ENCODE measurements around the gene MACROH2A1. TPM values are rescaled to one million over a fixed set of nuclear protein-coding genes. Genes with fewer than 3 reads are reported as not detected.

The MACROH2A1 gene
- total RNA-seq: 315 and 317 TPM in 2 replicates

DNA sequence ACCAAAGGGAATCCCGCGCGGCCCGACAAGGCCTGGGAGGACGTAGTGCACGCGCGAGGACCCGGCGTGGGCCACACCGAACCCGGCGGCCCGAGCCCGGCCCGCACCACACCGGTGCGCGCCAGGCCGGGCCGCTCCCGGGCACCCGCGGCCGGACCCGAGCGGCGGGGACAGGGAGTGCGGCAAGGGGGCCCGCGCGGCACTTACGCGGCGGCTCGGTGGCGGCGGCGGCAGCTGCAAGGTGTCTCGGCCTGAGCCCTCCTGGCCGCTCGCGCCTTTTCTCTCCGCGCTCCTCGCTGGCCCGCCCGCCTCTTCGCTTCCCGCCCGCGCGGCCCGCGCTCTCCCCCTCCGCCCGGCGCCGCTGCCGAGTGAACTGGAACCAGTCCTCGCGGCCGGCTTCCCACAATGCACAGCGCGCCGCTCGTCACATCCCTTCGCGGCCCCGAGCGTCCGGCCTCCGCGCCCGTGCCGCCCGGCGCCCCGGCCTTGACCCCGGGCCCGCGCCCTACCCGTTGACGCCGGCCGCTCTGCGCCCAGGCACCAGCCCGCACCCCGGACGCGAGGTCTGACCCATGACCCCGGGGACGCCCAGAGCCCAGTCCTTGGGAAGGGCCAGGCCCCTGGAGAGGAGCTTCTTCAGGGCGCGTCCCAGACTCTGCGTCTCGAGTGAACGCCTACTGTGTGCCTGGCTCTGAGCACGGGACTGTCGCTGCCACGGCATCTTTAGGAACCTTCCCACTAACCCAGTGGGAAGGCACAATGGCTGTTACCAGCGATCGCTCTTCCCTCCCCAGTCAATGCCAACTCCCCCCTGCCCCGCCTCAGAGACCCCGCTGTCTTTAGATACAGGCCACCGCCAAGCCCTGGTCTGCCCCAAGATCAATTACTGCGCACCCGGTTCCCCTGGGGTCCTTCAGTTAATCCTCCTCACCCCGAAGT lies at the start of gene MACROH2A1:
MACROH2A1 (minus strand) TSS at position 377 of the 939 bp plus-strand sequence. CDS start 10,138 bp downstream, outside the sequence.
- intact Hi-C loops (cut with micrococcal nuclease): loop anchor here (1.0 to 5.0 kb wide), 4 partner anchors 22 to 1032 kb away; partner anchors contain the start of gene CDKL3
- Mint-ChIP-seq H3K36me3 (ENCODE audit: low read depth) (peaks cover 15% of the 10 kb centered on the region), H3K9me3 (no peaks in the 10 kb centered on the region), H3K27me3 (ENCODE audit: insufficient read depth) (peaks cover 8% of the 10 kb centered on the region), H3K4me3 (peak within 1 kb of the TSS; percentile 95), H3K27ac (peak within 1 kb of the TSS; percentile 96), H3K4me1 (ENCODE audit: low read depth) (peaks cover 50% of the 10 kb centered on the region)
- DNase-seq (ENCODE audit: low spot score): peak; percentile 81

DNA sequence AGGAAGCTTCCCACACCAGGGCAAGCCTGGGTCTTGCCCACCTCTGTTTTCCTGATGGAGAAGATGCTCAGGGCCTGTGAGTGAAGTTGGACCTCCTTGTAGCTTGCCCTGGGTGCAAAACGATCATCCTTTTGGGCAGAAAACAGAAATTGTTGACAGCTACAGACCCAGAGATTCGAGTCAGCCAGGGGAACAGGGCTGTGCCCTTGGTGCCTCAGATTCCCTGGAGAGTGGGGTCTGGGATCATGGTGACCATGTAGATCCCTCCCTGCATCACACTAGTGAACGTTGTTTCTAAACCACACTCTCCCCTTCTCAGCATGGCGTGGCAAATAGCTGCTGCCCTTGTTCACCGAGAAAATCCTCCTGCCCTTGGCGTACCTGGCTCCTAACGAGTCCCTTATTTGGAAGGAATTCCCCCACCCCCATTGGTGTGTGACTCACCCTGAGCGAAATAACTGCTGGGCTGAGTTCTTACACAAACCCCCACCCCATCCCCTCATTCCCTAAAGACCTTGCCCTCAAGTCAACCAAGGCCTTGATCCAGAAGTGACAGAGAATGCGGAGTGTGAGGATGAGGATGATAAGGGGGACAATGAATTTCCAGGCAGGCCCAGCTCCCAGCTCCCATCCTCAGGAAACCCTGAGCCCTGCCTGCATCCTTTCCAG lies 49.2 kb upstream of the MACROH2A1 start:
- Mint-ChIP-seq H3K36me3 (ENCODE audit: low read depth) (no peaks in the 10 kb centered on the region), H3K9me3 (no peaks in the 10 kb centered on the region), H3K4me1 (ENCODE audit: low read depth) (no peaks in the 10 kb centered on the region), H3K27ac (no peak overlapping the region), H3K4me3 (no peak overlapping the region), H3K27me3 (ENCODE audit: insufficient read depth) (peaks cover 2% of the 10 kb centered on the region)
- intact Hi-C loops (cut with micrococcal nuclease): no loop called here
- DNase-seq (ENCODE audit: low spot score): no peak

- Mint-ChIP-seq H3K4me3 (no peak within 1 kb of the TSS), H3K9me3 (no peaks in the 10 kb centered on the region), H3K27ac (no peak within 1 kb of the TSS), H3K27me3 (ENCODE audit: insufficient read depth) (peaks cover 2% of the 10 kb centered on the region), H3K36me3 (ENCODE audit: low read depth) (no peaks in the 10 kb centered on the region), H3K4me1 (ENCODE audit: low read depth) (no peaks in the 10 kb centered on the region)
- intact Hi-C loops (cut with micrococcal nuclease): no loop called here
- no peak for DNase-seq (ENCODE audit: low spot score)
Measured at GRCh38 chr5:135447298-135447929, 48.4 kb upstream of the MACROH2A1 start, which contains the start of gene DCANP1. Gene DCANP1 (minus strand): TSS chr5:135447348. CDS start chr5:135447108, 240 bp downstream.

DNA sequence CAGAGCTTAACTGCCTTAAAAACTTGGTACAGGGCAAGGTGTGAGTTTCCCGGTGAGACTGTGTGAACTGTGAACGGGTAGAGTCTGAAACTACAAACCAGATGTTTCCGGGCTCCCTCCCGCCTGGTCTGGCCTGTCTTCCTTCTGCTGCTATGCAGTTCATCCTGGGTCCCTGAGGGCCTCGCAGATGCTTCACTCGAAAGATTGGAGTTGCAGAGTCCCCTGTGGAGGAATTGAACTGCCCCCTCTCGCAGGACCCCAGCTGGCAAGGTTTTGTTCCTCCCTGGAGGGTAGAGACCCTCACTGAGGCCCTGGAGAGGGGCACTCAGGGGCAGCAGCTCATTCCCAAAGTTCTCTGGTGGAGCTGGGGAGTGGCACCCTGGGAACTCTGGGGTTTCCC lies 47.6 kb upstream of the MACROH2A1 start:
- Mint-ChIP-seq H3K27me3 (ENCODE audit: insufficient read depth) (peaks cover 2% of the 10 kb centered on the region), H3K4me3 (no peak overlapping the region), H3K4me1 (ENCODE audit: low read depth) (no peaks in the 10 kb centered on the region), H3K27ac (no peak overlapping the region), H3K9me3 (no peaks in the 10 kb centered on the region), H3K36me3 (ENCODE audit: low read depth) (no peaks in the 10 kb centered on the region)
- no peak for DNase-seq (ENCODE audit: low spot score)
- intact Hi-C loops (cut with micrococcal nuclease): no loop called here

- no peak overlapping the region for H3K27ac Mint-ChIP-seq
- no peaks in the 10 kb centered on the region for H3K9me3 Mint-ChIP-seq
- intact Hi-C loops (cut with micrococcal nuclease): no loop called here
- H3K4me1 Mint-ChIP-seq (ENCODE audit: low read depth): no peaks in the 10 kb centered on the region
- H3K4me3 Mint-ChIP-seq: no peak overlapping the region
- H3K27me3 Mint-ChIP-seq (ENCODE audit: insufficient read depth): peaks cover 2% of the 10 kb centered on the region
- no peak for DNase-seq (ENCODE audit: low spot score)
- H3K36me3 Mint-ChIP-seq (ENCODE audit: low read depth): no peaks in the 10 kb centered on the region
Measured at GRCh38 chr5:135446206-135446605, 47.2 kb upstream of the MACROH2A1 start.

DNA sequence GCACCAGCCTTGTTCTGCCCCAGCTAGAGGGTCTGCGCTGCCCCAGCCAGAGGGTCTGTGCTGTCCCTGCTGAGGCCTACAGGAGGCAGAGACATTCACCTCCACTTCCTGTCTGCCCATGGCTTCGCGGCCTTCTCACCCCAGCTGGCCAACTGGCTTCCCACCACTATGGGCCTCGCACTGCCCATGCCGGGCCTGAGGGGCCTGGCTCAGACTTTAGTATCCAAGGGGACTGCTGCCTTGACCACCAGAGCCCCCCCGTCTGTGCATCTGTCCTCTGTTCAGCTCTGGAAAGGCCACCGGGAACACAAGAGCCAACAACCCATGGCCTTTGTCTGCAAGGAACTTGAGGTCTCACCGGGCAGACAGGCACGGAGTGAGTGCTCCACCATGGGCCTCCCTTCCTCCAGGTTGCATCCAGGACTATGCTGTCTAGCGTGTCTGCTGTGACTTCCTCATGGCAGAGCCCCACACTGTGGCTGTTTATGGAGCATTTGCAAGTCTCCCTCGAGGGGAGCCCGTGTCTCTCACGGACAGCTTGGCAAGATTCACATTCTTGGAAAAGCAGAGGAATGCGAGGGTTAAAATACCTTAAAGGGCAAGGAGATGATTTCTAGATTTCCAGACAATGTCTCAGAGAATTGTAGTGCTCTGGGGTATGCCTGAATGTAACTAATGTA lies 46.4 kb upstream of the MACROH2A1 start:
- no peak for DNase-seq (ENCODE audit: low spot score)
- no peaks in the 10 kb centered on the region for H3K9me3 Mint-ChIP-seq
- H3K4me1 Mint-ChIP-seq (ENCODE audit: low read depth): no peaks in the 10 kb centered on the region
- peaks cover 2% of the 10 kb centered on the region for H3K27me3 Mint-ChIP-seq (ENCODE audit: insufficient read depth)
- H3K36me3 Mint-ChIP-seq (ENCODE audit: low read depth): no peaks in the 10 kb centered on the region
- intact Hi-C loops (cut with micrococcal nuclease): no loop called here
- H3K27ac Mint-ChIP-seq: no peak overlapping the region
- no peak overlapping the region for H3K4me3 Mint-ChIP-seq

DNA sequence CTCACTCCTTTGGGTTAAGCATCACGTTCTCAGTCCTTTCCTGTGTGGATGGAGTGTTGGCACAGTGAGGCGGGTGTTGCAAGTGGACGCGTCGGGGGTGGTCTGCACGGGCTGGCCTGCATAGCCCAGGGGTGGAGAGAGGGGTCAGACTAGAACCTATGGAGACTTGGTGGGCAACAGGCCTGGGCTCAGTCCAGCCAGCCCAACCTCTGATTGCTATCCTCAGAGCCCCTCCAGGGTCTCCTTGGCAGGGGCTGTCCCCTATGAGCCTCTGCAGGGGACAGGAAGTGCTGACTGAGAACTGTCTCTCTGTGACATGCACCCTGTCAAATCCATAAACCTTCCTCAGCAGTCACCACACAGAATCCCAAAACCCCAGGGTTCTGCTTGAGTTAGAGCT lies 45.9 kb upstream of the MACROH2A1 start:
- Mint-ChIP-seq H3K27me3 (ENCODE audit: insufficient read depth) (peaks cover 2% of the 10 kb centered on the region), H3K27ac (no peak overlapping the region), H3K36me3 (ENCODE audit: low read depth) (no peaks in the 10 kb centered on the region), H3K9me3 (no peaks in the 10 kb centered on the region), H3K4me1 (ENCODE audit: low read depth) (no peaks in the 10 kb centered on the region), H3K4me3 (no peak overlapping the region)
- DNase-seq (ENCODE audit: low spot score): no peak
- intact Hi-C loops (cut with micrococcal nuclease): no loop called here

GRCh38 chr5:135444360-135444759 lies 45.3 kb upstream of the MACROH2A1 start:
- peaks cover 2% of the 10 kb centered on the region for H3K27me3 Mint-ChIP-seq (ENCODE audit: insufficient read depth)
- H3K36me3 Mint-ChIP-seq (ENCODE audit: low read depth): no peaks in the 10 kb centered on the region
- no peak overlapping the region for H3K27ac Mint-ChIP-seq
- no peaks in the 10 kb centered on the region for H3K9me3 Mint-ChIP-seq
- DNase-seq (ENCODE audit: low spot score): no peak
- H3K4me1 Mint-ChIP-seq (ENCODE audit: low read depth): no peaks in the 10 kb centered on the region
- no peak overlapping the region for H3K4me3 Mint-ChIP-seq
- intact Hi-C loops (cut with micrococcal nuclease): no loop called here

DNA sequence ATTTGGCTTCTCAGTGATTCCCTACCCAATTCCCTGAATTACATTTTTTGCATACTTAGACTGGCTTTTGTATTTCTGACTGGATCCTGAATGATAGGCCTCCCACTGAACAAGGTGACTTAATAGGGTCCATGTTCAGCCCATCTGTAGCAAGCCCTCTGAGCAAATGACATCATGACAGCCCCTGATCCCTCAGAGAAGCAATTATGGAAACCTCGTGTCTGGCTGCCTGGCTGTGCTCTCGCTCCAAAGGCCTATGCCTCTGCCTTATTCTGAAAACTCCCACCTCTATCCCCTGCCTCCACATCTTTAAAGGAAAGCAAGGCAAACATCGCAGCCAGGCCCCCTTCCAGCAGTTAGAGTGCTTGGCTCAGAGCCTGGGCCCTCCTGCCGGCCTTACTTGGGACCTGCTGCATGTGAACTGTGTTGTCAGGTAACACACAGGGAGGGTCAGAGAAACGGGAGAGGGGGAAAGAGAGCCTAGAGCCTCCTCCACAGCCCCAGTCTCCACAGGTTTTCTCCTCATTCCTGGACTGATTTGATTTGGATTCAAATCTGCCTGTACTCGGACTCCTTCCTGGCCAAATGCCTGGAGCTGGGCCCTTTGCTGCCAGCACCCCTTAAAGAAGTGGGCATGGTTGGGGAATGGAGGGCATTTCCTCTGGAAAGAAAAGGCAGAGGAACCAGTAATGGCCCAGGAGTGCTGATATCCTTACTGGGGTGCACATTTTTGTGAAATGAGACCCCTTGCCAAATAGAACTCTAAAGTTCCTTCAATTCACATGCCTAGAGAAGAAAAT lies 44.3 kb upstream of the MACROH2A1 start:
- no peak for DNase-seq (ENCODE audit: low spot score)
- Mint-ChIP-seq H3K36me3 (ENCODE audit: low read depth) (no peaks in the 10 kb centered on the region), H3K9me3 (no peaks in the 10 kb centered on the region), H3K27ac (no peak overlapping the region), H3K4me3 (no peak overlapping the region), H3K27me3 (ENCODE audit: insufficient read depth) (peaks cover 2% of the 10 kb centered on the region), H3K4me1 (ENCODE audit: low read depth) (no peaks in the 10 kb centered on the region)
- intact Hi-C loops (cut with micrococcal nuclease): no loop called here

DNA sequence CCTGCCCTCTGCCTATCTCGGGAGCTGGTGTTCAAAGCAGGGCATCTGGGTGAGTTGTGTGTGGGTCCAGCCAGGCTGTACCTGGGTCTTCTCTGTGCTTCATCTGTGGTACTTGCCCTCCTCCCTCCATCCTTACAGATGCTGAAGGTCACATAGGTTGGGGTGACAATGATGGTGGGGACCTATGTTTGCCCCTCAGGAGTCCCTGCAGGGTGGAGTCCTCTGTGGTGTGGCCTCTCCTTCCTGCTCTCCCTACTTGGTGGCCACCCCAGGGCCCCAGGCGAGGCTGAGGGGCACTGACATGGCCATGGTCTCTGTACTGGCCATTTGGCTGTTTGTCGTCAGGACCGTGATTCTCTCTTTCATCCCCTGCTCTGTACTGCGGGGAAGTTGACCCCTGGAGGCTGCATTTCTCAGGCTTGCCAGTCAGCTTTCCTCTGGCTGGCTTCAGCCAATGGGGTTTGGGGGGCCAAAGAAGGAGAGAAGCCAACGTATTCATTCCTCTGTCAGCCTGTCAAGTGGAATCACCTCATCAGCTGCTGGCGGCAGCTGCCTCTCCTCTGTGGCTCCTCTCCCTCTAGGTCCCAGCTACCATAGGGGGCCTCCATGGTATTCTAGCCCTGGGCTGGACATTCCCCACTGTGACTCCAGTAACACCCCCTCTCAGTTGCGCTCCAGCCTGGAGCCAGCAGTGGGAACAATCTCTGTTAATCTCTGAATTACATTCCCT lies 43.6 kb upstream of the MACROH2A1 start:
- peaks cover 4% of the 10 kb centered on the region for H3K27me3 Mint-ChIP-seq (ENCODE audit: insufficient read depth)
- intact Hi-C loops (cut with micrococcal nuclease): no loop called here
- no peak overlapping the region for H3K4me3 Mint-ChIP-seq
- H3K36me3 Mint-ChIP-seq (ENCODE audit: low read depth): no peaks in the 10 kb centered on the region
- no peak for DNase-seq (ENCODE audit: low spot score)
- H3K4me1 Mint-ChIP-seq (ENCODE audit: low read depth): no peaks in the 10 kb centered on the region
- H3K27ac Mint-ChIP-seq: no peak overlapping the region
- no peaks in the 10 kb centered on the region for H3K9me3 Mint-ChIP-seq

- H3K9me3 Mint-ChIP-seq: no peaks in the 10 kb centered on the region
- DNase-seq (ENCODE audit: low spot score): no peak
- intact Hi-C loops (cut with micrococcal nuclease): no loop called here
- no peak overlapping the region for H3K4me3 Mint-ChIP-seq
- no peaks in the 10 kb centered on the region for H3K4me1 Mint-ChIP-seq (ENCODE audit: low read depth)
- no peak overlapping the region for H3K27ac Mint-ChIP-seq
- peaks cover 5% of the 10 kb centered on the region for H3K27me3 Mint-ChIP-seq (ENCODE audit: insufficient read depth)
- no peaks in the 10 kb centered on the region for H3K36me3 Mint-ChIP-seq (ENCODE audit: low read depth)
Measured at GRCh38 chr5:135441919-135442318, 42.9 kb upstream of the MACROH2A1 start.

All from activated T-helper 1 cell treated with anti-CD3 and anti-CD28 coated beads, Interleukin-12 subunit alpha, Interleukin-12 subunit beta, Interleukin-2, Interleukin-4 antibody, amounts not matched to agents 30 ng/mL and 10 ng/mL and 1 ng/mL, durations not matched to agents 14 hours and 24 hours and 36 hours (primary cell).